Fibroblast of lung (primary cell): ENCODE results near the gene APOH.

Source experiments
- EZH2 ChIP-seq: IDR thresholded peaks from 2 replicates; pipeline ENCODE4 v1.5.1; 2012; ENCODE audit warnings: low read length, control low read depth, mild to moderate bottlenecking; ENCODE audit errors: missing control alignments
- TF ChIP-seq, protein P1 (sequence below), 2 donors: IDR thresholded peaks in 1 of 2; conservative IDR thresholded peaks in 1 of 2; 1 replicate in 1 of 2; 2 replicates in 1 of 2; pipeline ENCODE4 v1.5.1; 2011 to 2012; ENCODE audit warnings: low read length in 2 of 2, control low read depth in 1 of 2, inconsistent platforms in 1 of 2, low read depth in 1 of 2, mild to moderate bottlenecking in 1 of 2

GRCh38 chr17:66277191-66277590 lies 48.0 kb upstream of the APOH start:
- TF ChIP-seq, protein P1, sequence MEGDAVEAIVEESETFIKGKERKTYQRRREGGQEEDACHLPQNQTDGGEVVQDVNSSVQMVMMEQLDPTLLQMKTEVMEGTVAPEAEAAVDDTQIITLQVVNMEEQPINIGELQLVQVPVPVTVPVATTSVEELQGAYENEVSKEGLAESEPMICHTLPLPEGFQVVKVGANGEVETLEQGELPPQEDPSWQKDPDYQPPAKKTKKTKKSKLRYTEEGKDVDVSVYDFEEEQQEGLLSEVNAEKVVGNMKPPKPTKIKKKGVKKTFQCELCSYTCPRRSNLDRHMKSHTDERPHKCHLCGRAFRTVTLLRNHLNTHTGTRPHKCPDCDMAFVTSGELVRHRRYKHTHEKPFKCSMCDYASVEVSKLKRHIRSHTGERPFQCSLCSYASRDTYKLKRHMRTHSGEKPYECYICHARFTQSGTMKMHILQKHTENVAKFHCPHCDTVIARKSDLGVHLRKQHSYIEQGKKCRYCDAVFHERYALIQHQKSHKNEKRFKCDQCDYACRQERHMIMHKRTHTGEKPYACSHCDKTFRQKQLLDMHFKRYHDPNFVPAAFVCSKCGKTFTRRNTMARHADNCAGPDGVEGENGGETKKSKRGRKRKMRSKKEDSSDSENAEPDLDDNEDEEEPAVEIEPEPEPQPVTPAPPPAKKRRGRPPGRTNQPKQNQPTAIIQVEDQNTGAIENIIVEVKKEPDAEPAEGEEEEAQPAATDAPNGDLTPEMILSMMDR (conservative IDR thresholded peaks at IDR 0.05 in 1 of 2, IDR thresholded peaks at IDR 0.05 in 1 of 2; ENCODE audit: low read depth in 1 of 2, low read length in 2 of 2), result no peak
- no peak for TF ChIP-seq EZH2
